GM23248 (cell line): ENCODE data around the gene KNG1. TPM values are rescaled to one million over a fixed set of nuclear protein-coding genes. Genes with fewer than 3 reads are reported as not detected.
A peak's percentile ranks its signal among the peaks of the same experiment; 100 is the strongest.

ENCODE experiments used
- DNase-seq: peaks from one replicate; pipeline ENCODE4 v3.0.0-alpha.2; 2015
- H2AFZ ChIP-seq: fragments of 200-600 bp; sonication (generic); 2 replicates; pipeline ENCODE4 v1.6.1; 2016; ENCODE audit warnings: antibody characterized with exemption
- H3F3A ChIP-seq: fragments of 200-600 bp; sonication (generic); 2 replicates; pipeline ENCODE4 v1.6.1; 2016; ENCODE audit warnings: mild to moderate bottlenecking, antibody characterized with exemption, mixed run types; ENCODE audit not compliant: insufficient read depth
- H3K27ac ChIP-seq: fragments of 200-600 bp; sonication (generic); 2 replicates; pipeline ENCODE4 v1.5.1; 2016; ENCODE audit warnings: mild to moderate bottlenecking
- H3K27me3 ChIP-seq: fragments of 200-600 bp; sonication (generic); replicated peaks from 2 replicates; pipeline ENCODE4 v1.6.1; 2016; ENCODE audit warnings: mild to moderate bottlenecking; ENCODE audit not compliant: insufficient read depth
- H3K36me3 ChIP-seq: fragments of 200-600 bp; sonication (generic); 2 replicates; pipeline ENCODE4 v1.6.1; 2016; ENCODE audit warnings: low read depth, mild to moderate bottlenecking
- H3K4me1 ChIP-seq: fragments of 200-600 bp; sonication (generic); 2 replicates; pipeline ENCODE4 v1.6.1; 2016; ENCODE audit warnings: mild to moderate bottlenecking; ENCODE audit not compliant: insufficient read depth
- H3K4me2 ChIP-seq: fragments of 200-600 bp; sonication (generic); one replicate; pipeline ENCODE4 v1.6.1; 2016; ENCODE audit warnings: mild to moderate bottlenecking; ENCODE audit not compliant: unreplicated experiment
- H3K4me3 ChIP-seq: fragments of 200-600 bp; sonication (generic); 2 replicates; pipeline ENCODE4 v1.5.1; 2016; ENCODE audit warnings: mild to moderate bottlenecking
- H3K79me2 ChIP-seq: fragments of 200-600 bp; sonication (generic); 2 replicates; pipeline ENCODE4 v1.6.1; 2016; ENCODE audit warnings: mild to moderate bottlenecking; ENCODE audit not compliant: insufficient read depth
- H3K9ac ChIP-seq: fragments of 200-600 bp; sonication (generic); 2 replicates; pipeline ENCODE4 v1.6.1; 2016; ENCODE audit warnings: mild to moderate bottlenecking
- H3K9me2 ChIP-seq: fragments of 200-600 bp; sonication (generic); 2 replicates; pipeline ENCODE4 v1.6.1; 2016; ENCODE audit warnings: mixed run types, mild to moderate bottlenecking, moderate library complexity; ENCODE audit not compliant: insufficient read depth
- H3K9me3 ChIP-seq: fragments of 200-600 bp; sonication (generic); one replicate; pipeline ENCODE4 v1.6.1; 2017; ENCODE audit warnings: low read depth
- H4K20me1 ChIP-seq: fragments of 200-600 bp; sonication (generic); 2 replicates; pipeline ENCODE4 v1.6.0; 2016; ENCODE audit not compliant: insufficient read depth
- EZH2 ChIP-seq: fragments of 200-600 bp; sonication (generic); IDR thresholded peaks from 2 replicates; pipeline ENCODE4 v1.6.1; 2018; ENCODE audit warnings: antibody characterized with exemption, mild to moderate bottlenecking; ENCODE audit not compliant: insufficient read depth, poor library complexity, severe bottlenecking
- EZH2phosphoT487 ChIP-seq: fragments of 200-600 bp; sonication (generic); IDR thresholded peaks from 2 replicates; pipeline ENCODE4 v1.6.1; 2018; ENCODE audit warnings: antibody characterized with exemption, moderate library complexity, mild to moderate bottlenecking, low read depth; ENCODE audit not compliant: insufficient read depth
- WGBS, 2 experiments: methylation state at CpG; one replicate each; pipeline ENCODE4 v1.1.6; 2015 to 2017; ENCODE audit warnings: low lambda C conversion rate in 2 of 2, low coverage in 1 of 2; ENCODE audit errors: missing lambda C conversion rate in 2 of 2; 5-methylcytosine and 5-hydroxymethylcytosine counted together
- in situ Hi-C: fragments of 300-500 bp; cut with MboI; formaldehyde crosslinking; loops from 2 replicates; pipeline ENCODE4 v1.15.0; 2020
- polyA plus RNA-seq: library from polyadenylated mRNA; unstranded; fragments of >200 nt; fragmentation: Nextera tagmentation; extraction: Ambion mirVana; gene quantifications from 2 replicates; pipeline ENCODE4 v1.2.1, GENCODE V29; 2016
- total RNA-seq: library from RNA; depleted of rRNA; stranded (reverse); fragments of >200 nt; shearing (Covaris generic); gene quantifications from 2 replicates; pipeline ENCODE4 v1.2.3, GENCODE V29; 2014

The KNG1 gene
- total and polyA plus RNA-seq, 2 experiments from 2014 or later, result not detected

DNA sequence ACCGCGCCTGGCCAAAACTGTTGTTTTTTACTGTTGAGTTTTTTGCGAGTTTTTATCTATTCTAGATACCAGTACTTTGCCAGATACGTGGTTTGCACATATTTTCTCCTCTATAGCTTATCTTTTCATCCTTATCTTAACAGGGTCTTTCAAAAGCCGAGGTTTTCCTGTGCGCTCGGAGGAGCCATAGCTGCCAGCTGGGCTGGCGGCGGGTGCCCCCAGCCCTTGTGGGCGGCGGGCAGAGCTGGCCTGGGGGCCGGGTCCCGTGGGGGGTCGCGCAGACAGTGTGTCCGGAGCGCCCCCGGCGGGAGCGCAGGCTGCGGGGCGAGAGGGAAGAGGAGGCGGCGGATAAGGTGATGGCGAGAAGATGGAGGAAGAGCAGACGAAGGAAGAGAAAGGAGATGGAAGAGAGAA lies 55.1 kb downstream of the KNG1 start:
- no peaks in the 10 kb centered on the region for H3K27me3 ChIP-seq
- 15 to 16% methylated on average over 23 to 26 of the region's 26 CpGs for WGBS, 2 experiments
- no peaks in the 10 kb centered on the region for H3K9me3 ChIP-seq
- H3K9ac ChIP-seq, result peak overlapping the region; percentile 70
- in situ Hi-C loops, result no loop called here
- no peaks in the 10 kb centered on the region for H3F3A ChIP-seq
- H4K20me1 ChIP-seq, result no peaks in the 10 kb centered on the region
- peak overlapping the region; percentile 74 for H3K4me3 ChIP-seq
- H3K36me3 ChIP-seq, result no peaks in the 10 kb centered on the region
- H2AFZ ChIP-seq, result peak overlapping the region; percentile 100
- H3K4me1 ChIP-seq, result no peaks in the 10 kb centered on the region
- H3K79me2 ChIP-seq, result no peaks in the 10 kb centered on the region
- no peaks in the 10 kb centered on the region for H3K9me2 ChIP-seq
- H3K4me2 ChIP-seq, result peak overlapping the region; percentile 98
- no peak overlapping the region for H3K27ac ChIP-seq
- DNase-seq, result no peak
- TF ChIP-seq EZH2 (no peak), EZH2phosphoT487 (no peak)

DNA sequence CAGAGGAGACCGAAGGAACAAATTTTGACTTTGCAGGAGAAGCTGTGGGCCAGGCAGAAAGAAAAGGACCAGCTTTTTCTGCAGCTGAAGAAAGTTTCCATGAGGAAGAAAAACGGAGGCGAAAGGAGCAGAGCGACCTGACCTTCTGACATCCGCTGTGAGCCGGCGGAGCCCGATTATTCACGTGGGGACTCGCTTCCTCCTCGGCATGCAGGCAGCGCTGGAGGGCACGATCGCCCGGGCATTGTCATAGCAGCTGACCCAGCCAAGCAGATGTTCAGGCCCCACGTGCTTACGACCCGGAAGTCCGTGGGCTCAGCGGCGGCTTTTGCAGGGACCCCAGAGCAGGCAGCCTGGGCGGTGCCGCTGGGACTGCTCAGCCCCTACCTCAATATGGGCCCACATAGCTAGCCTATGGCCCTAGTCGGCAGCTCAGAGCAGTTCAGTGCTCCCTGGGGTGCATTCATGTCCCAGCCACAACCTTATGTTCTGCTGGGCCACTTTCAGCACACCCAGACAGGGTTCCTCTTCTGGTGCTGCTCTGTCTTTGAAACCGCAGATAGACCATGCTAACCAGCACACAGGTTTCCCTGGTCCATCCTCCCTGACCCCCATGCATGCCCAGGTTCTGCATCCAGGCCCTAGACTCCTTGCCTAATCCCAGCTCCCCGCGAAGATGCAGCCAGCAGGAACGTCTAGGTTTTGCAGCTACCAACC lies 55.7 kb downstream of the KNG1 start:
- WGBS, 2 experiments, result 19 to 20% methylated on average over 24 to 27 of the region's 28 CpGs
- H3K9me3 ChIP-seq, result no peaks in the 10 kb centered on the region
- no peaks in the 10 kb centered on the region for H3K9me2 ChIP-seq
- no peaks in the 10 kb centered on the region for H3F3A ChIP-seq
- H3K4me1 ChIP-seq, result no peaks in the 10 kb centered on the region
- no peak overlapping the region for H3K27ac ChIP-seq
- peak overlapping the region; percentile 70 for H3K9ac ChIP-seq
- DNase-seq, result peak; percentile 82
- H3K4me2 ChIP-seq, result peak overlapping the region; percentile 98
- H3K27me3 ChIP-seq, result no peaks in the 10 kb centered on the region
- in situ Hi-C loops, result no loop called here
- H2AFZ ChIP-seq, result peak overlapping the region; percentile 100
- no peaks in the 10 kb centered on the region for H3K36me3 ChIP-seq
- H3K79me2 ChIP-seq, result no peaks in the 10 kb centered on the region
- H3K4me3 ChIP-seq, result peak overlapping the region; percentile 74
- TF ChIP-seq EZH2, result no peak
- TF ChIP-seq EZH2phosphoT487, result no peak
- no peaks in the 10 kb centered on the region for H4K20me1 ChIP-seq

DNA sequence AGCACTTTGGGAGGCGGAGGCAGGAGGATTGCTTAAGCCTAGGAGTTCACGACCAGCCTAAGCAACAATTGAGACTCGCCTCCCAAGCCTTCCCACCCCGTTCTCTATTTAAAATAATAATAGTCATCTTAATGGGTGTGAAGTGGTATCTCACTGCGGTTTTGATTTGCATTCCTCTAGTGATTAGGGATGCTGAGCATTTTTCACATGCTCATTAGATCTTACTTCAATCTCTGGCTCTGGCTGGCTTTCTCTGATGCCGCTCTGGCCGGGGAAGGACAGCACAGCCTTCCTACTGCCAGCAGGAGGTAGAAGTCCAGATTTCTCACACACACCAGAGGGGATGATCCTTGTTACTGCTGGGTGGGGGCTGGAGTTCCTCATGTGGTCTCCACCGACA lies 58.8 kb downstream of the KNG1 start:
- H3K9me2 ChIP-seq, result no peaks in the 10 kb centered on the region
- TF ChIP-seq EZH2phosphoT487, result no peak
- TF ChIP-seq EZH2, result no peak
- no peaks in the 10 kb centered on the region for H3F3A ChIP-seq
- H3K4me1 ChIP-seq, result no peaks in the 10 kb centered on the region
- H3K9ac ChIP-seq, result no peak overlapping the region
- no peaks in the 10 kb centered on the region for H3K79me2 ChIP-seq
- H3K36me3 ChIP-seq, result no peaks in the 10 kb centered on the region
- H2AFZ ChIP-seq, result peak overlapping the region; percentile 31; the same call in 1 of the 2 replicates
- DNase-seq, result peak; percentile 32
- H3K4me2 ChIP-seq, result no peak overlapping the region
- in situ Hi-C loops, result no loop called here
- H3K27me3 ChIP-seq, result no peaks in the 10 kb centered on the region
- H4K20me1 ChIP-seq, result no peaks in the 10 kb centered on the region
- WGBS, 2 experiments, result 41 to 43% methylated on average over 8 of the region's 8 CpGs
- H3K9me3 ChIP-seq, result no peaks in the 10 kb centered on the region
- H3K4me3 ChIP-seq, result no peak overlapping the region
- no peak overlapping the region for H3K27ac ChIP-seq

GRCh38 chr3:186779204-186779603 lies 62.0 kb downstream of the KNG1 start:
- no peak overlapping the region for H3K9ac ChIP-seq
- H3K9me2 ChIP-seq, result no peaks in the 10 kb centered on the region
- in situ Hi-C loops, result no loop called here
- H3K79me2 ChIP-seq, result peaks cover 20% of the 10 kb centered on the region
- no peaks in the 10 kb centered on the region for H3K4me1 ChIP-seq
- WGBS, 2 experiments, result 71 to 80% methylated on average over 5 of the region's 5 CpGs
- no peak overlapping the region for H3K4me2 ChIP-seq
- no peak for DNase-seq
- TF ChIP-seq EZH2phosphoT487 (no peak), EZH2 (no peak)
- no peaks in the 10 kb centered on the region for H3K27me3 ChIP-seq
- no peak overlapping the region for H2AFZ ChIP-seq
- H3K27ac ChIP-seq, result no peak overlapping the region
- H3K36me3 ChIP-seq, result peaks cover under 1% of the 10 kb centered on the region; the same call in 1 of the 2 replicates
- no peak overlapping the region for H3K4me3 ChIP-seq
- peaks cover 2% of the 10 kb centered on the region; the same call in 1 of the 2 replicates for H4K20me1 ChIP-seq
- H3K9me3 ChIP-seq, result no peaks in the 10 kb centered on the region
- H3F3A ChIP-seq, result peaks cover 8% of the 10 kb centered on the region
